Measurements from ENCODE around the gene ANXA8L1.
"Not testable (repeated sequence)": the region's sequence is repeated elsewhere in the genome, so short reads cannot be mapped to it uniquely, and the experiment has no call there.

Gene ANXA8L1, protein sequence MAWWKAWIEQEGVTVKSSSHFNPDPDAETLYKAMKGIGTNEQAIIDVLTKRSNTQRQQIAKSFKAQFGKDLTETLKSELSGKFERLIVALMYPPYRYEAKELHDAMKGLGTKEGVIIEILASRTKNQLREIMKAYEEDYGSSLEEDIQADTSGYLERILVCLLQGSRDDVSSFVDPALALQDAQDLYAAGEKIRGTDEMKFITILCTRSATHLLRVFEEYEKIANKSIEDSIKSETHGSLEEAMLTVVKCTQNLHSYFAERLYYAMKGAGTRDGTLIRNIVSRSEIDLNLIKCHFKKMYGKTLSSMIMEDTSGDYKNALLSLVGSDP

DNA sequence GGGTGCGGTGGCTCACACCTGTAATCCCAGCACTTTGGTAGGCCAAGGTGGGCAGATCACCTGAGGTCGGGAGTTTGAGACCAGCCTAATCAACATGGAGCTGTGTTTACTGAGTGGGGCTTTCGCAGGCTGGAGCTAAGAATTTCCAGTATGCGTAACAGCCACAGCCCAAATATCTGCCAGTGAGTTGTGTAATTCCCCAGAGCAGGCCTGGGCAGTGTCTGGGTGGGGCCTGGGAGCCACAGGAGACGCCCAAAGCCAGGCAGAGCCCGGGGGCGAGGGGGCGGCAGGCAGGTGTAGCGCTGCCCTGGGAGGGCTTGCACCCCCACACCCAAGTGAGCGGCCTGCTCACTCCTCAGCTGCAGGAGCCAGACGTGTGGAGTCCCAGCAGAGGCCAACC lies at the start of gene ANXA8L1:
TSS of gene ANXA8L1 (plus strand) at position 371 of the 400 bp plus-strand sequence. CDS start 76 bp downstream, outside the sequence.
- not testable (repeated sequence) for H3K27ac ChIP-seq

GRCh38 chr10:46326066-46326465 lies 49.5 kb upstream of the ANXA8L1 start:
- no peak overlapping the region for H3K27ac ChIP-seq
- TF ChIP-seq ZFX (IDR thresholded peaks at IDR 0.05): no peak
- TF ChIP-seq, protein P1, sequence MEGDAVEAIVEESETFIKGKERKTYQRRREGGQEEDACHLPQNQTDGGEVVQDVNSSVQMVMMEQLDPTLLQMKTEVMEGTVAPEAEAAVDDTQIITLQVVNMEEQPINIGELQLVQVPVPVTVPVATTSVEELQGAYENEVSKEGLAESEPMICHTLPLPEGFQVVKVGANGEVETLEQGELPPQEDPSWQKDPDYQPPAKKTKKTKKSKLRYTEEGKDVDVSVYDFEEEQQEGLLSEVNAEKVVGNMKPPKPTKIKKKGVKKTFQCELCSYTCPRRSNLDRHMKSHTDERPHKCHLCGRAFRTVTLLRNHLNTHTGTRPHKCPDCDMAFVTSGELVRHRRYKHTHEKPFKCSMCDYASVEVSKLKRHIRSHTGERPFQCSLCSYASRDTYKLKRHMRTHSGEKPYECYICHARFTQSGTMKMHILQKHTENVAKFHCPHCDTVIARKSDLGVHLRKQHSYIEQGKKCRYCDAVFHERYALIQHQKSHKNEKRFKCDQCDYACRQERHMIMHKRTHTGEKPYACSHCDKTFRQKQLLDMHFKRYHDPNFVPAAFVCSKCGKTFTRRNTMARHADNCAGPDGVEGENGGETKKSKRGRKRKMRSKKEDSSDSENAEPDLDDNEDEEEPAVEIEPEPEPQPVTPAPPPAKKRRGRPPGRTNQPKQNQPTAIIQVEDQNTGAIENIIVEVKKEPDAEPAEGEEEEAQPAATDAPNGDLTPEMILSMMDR (conservative IDR thresholded peaks at IDR 0.05): no peak

- TF ChIP-seq, protein P1 (conservative IDR thresholded peaks at IDR 0.05): no peak
- no peak for TF ChIP-seq ZFX (IDR thresholded peaks at IDR 0.05)
These were observed 48.6 kb upstream of the ANXA8L1 start for GRCh38 chr10:46326971-46327370.

DNA sequence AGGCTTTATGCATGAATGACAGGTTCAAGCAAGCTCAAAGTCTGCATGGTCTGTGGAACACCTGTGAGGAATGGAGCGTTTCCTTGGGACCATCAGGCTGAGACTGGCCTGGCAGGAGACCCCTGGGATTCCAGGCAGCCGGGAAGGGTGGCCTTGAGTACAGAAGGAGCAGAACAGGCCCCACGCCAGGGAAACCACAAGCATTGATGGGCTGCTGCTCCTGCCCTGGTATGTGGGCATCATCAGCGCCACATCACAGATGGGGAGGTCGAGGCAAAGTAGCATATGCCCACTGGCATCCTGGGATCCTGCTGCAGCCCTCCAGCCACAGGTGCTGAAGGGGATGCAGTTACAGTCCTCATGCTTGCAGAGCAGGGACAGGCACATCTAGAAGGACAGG lies 47.9 kb upstream of the ANXA8L1 start:
- H3K27ac ChIP-seq: no peak overlapping the region
- TF ChIP-seq ZFX (IDR thresholded peaks at IDR 0.05): no peak
- TF ChIP-seq, protein P1 (conservative IDR thresholded peaks at IDR 0.05): no peak

More at GRCh38 chr10:46326971-46327370, 48.6 kb upstream of the ANXA8L1 start:
- H3K27ac ChIP-seq: no peak overlapping the region

- TF ChIP-seq, protein P1 (conservative IDR thresholded peaks at IDR 0.05): no peak
- TF ChIP-seq ZFX (IDR thresholded peaks at IDR 0.05): no peak
- H3K27ac ChIP-seq: no peak overlapping the region
These were observed 46.5 kb upstream of the ANXA8L1 start for GRCh38 chr10:46328853-46329689.

DNA sequence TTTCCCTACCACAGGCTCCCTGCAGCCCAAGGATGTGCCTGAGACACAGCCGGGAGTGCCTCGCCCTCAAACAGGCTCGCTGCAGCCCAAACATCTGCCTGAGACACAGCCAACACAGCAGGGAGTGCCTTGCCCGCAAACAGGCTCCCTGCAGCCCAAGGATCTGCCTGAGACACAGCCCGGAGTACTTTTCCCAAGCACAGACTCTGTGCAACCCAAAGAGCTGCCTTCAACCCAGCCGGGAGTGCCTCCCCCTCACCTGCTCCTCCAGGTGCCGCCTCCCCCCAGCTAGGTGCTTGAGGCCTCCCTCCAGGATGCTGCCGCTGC lies 45.9 kb upstream of the ANXA8L1 start:
- H3K27ac ChIP-seq: no peak overlapping the region
- TF ChIP-seq, protein P1 (conservative IDR thresholded peaks at IDR 0.05): no peak

DNA sequence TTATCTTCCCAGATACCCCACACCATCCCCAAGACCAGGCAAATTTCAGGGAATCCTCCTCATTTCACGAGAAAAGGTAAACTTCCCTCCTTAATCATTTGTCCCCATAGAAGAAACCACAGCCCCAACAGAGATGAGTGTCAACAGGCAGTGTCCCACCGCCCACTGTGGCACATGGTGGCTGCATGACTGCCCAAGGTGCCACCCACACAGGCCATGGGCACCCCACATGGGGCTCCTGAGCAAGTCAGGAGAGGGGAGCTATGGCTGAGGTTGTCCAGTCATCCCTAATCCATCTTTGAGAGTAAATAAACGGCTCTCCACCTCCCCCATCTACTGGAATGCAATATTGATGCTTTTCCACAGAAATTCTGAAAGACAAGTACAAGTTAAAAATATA lies 44.7 kb upstream of the ANXA8L1 start:
- TF ChIP-seq ZFX (IDR thresholded peaks at IDR 0.05): no peak
- TF ChIP-seq, protein P1 (conservative IDR thresholded peaks at IDR 0.05): no peak
- H3K27ac ChIP-seq: no peak overlapping the region

- H3K27ac ChIP-seq: not testable (repeated sequence)
These were observed 10.1 kb upstream of the ANXA8L1 start for GRCh38 chr10:46365484-46365883.

DNA sequence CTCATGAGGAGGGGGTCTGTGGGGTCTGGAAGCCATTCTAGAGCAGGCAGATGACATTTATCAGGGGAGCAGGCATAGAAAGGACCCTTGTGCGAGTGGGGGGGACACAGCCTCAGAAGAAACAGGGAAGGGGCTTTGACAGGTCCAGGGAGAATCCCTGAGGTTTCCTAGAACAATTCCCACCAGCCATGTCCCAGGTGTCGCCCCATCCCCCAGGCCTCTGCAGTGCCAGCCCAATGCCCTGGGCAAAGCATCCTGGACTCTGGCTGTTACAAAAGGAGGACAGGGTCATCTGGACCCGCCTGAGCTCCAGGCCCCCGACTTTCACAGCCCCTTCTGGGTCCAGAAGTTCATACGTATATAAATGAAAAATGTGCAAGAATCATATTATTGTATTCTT lies 8.4 kb upstream of the ANXA8L1 start:
- H3K27ac ChIP-seq: not testable (repeated sequence)

GRCh38 chr10:46367666-46368240 lies 7.8 kb upstream of the ANXA8L1 start:
- H3K27ac ChIP-seq: not testable (repeated sequence)

- not testable (repeated sequence) for H3K27ac ChIP-seq
These were observed 6.6 kb upstream of the ANXA8L1 start for GRCh38 chr10:46368956-46369355.

- H3K27ac ChIP-seq: not testable (repeated sequence)
These were observed 1.2 kb upstream of the ANXA8L1 start for GRCh38 chr10:46374410-46374809.

Data from C4-2B (cell line).